ENCODE results near the gene DNER. TPM values are rescaled to one million over a fixed set of nuclear protein-coding genes. Genes with fewer than 3 reads are reported as not detected.

DNER gene
- total and polyA plus RNA-seq, 10 of the 15 experiments (the other 5 are each of a cell fraction or from before 2014, with no cell fraction given), result 0.04 to 0.08 (median 0.07) TPM; not detected in 7

DNA sequence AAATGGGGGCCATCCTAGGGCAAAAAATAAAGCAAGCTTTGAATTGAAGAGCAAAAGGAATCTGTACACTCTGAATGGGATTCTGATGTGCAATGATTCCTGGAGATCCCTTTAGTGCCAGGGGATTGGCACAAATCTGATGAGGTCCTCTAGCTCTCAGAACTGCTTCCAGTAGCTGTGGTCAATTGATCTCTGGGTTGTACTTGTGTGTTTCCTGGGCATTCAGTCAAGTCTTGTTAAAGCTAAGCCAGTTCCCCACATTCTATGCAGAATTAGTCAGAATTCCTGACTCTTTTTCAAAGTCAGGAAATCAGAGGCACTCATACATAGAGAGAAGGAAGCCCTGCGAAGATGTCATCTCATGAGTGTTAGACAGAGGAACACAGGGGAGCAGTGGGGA, 161.3 kb downstream of the DNER start (continued):
- TF ChIP-seq IKZF1 (conservative IDR thresholded peaks at IDR 0.05), result no peak

DNA sequence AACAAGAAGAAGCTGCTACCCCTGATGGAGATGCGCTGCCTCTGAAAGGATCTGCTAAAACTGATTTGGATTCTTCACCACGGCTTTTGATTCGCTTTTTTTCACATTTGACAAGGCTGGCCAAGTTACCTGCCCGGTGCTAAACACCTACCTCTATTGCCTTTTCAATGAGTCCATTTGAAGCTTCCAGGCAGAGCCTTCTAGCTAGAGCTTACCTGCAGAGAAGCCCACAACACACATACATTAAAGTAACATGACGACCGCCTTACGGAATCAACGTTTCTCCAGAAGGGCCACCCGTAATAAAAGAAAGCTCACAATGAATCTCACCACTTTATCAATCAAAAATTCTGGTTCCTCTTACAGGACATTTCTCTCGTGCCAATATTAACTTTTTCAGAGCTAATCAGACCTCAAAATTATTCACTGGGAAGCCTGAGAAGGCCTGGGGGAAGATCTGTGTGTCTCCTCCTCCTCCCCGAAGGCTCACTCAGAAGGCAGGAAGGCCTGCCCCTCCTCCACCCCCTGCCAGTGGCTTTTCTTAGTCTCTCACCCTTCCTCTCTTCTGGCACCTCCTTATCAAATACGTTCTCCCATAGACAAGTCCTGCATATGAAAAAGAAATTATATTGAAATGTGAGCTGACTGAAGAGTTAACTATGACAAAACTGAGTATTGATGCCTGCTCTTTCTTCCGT, 171.0 kb downstream of the DNER start:
- intact Hi-C loops (cut with micrococcal nuclease; ENCODE audit: unreplicated experiment) (no loop called here), in situ Hi-C loops (cut with MboI) (no loop called here)
- RAD21 ChIA-PET (ENCODE audit: unreplicated experiment), result no interaction called here
- no peak overlapping the region for H3K4me3 ChIP-seq
- FAIRE-seq (no peak), DNase-seq (ENCODE audit: low read depth, low spot score) (no peak), ATAC-seq (no peak)
- no peak overlapping the region for H3K27ac ChIP-seq (ENCODE audit: control insufficient read depth, insufficient read depth)
- 53% methylated on average over 13 of the region's 13 CpGs for WGBS (ENCODE audit: insufficient coverage, insufficient replicate concordance, low lambda C conversion rate, missing lambda C conversion rate)
- H3K36me3 ChIP-seq (ENCODE audit: control insufficient read depth in 2 of 2, insufficient read depth in 2 of 2, low read length in 1 of 2), result no peaks in the 10 kb centered on the region
- no peaks in the 10 kb centered on the region for H3K4me1 ChIP-seq (ENCODE audit: control insufficient read depth, insufficient read depth, low read length)
- SMC1A ChIA-PET (ENCODE audit: uncharacterized antibody, unreplicated experiment), result no interaction called here
- POLR2A ChIA-PET, result no interaction called here
- H3K27me3 ChIP-seq (replicated peaks in 1 of 2; ENCODE audit: control insufficient read depth in 2 of 2, insufficient read depth in 2 of 2, low read length in 1 of 2), result no peaks in the 10 kb centered on the region; a peak in 1 of 4 replicates
- H2AFZ ChIP-seq (ENCODE audit: control insufficient read depth, low read depth, low read length), result no peak overlapping the region
- no peak overlapping the region for H3K9ac ChIP-seq (ENCODE audit: control insufficient read depth, insufficient read depth, low read length)
- CTCF ChIA-PET, result no interaction called here
- no peaks in the 10 kb centered on the region for H3K9me3 ChIP-seq (replicated peaks; ENCODE audit: control insufficient read depth, insufficient read depth, low read length)
- no peaks in the 10 kb centered on the region for H4K20me1 ChIP-seq (ENCODE audit: control insufficient read depth, insufficient read depth)
- no peak overlapping the region for H3K4me2 ChIP-seq (ENCODE audit: control insufficient read depth, insufficient read depth)
- no peaks in the 10 kb centered on the region for H3K79me2 ChIP-seq (ENCODE audit: control insufficient read depth, insufficient read depth, low read length)
- no TSS peak for BruUV-seq (replicated peaks)
- TF ChIP-seq ESRRA (IDR thresholded peaks at IDR 0.05; ENCODE audit: low read length) (no peak), NFYA (IDR thresholded peaks at IDR 0.05; ENCODE audit: borderline replicate concordance, low read depth, low read length) (no peak), SUPT20H (IDR thresholded peaks at IDR 0.05; ENCODE audit: borderline replicate concordance, control insufficient read depth, low read depth, low read length) (no peak), NR2C1 (IDR thresholded peaks at IDR 0.05) (no peak), ASH2L (IDR thresholded peaks at IDR 0.05; ENCODE audit: borderline replicate concordance, low read depth) (no peak), RFX5 (IDR thresholded peaks at IDR 0.05; ENCODE audit: low read depth, low read length) (no peak), CBFB (IDR thresholded peaks at IDR 0.05; ENCODE audit: low read depth) (no peak), SRF (IDR thresholded peaks at IDR 0.05; ENCODE audit: low read depth in 2 of 2, low read length in 2 of 2) (no peak)
- TF ChIP-seq, protein P1, sequence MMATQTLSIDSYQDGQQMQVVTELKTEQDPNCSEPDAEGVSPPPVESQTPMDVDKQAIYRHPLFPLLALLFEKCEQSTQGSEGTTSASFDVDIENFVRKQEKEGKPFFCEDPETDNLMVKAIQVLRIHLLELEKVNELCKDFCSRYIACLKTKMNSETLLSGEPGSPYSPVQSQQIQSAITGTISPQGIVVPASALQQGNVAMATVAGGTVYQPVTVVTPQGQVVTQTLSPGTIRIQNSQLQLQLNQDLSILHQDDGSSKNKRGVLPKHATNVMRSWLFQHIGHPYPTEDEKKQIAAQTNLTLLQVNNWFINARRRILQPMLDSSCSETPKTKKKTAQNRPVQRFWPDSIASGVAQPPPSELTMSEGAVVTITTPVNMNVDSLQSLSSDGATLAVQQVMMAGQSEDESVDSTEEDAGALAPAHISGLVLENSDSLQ (IDR thresholded peaks at IDR 0.05), result no peak
- TF ChIP-seq, protein P2, sequence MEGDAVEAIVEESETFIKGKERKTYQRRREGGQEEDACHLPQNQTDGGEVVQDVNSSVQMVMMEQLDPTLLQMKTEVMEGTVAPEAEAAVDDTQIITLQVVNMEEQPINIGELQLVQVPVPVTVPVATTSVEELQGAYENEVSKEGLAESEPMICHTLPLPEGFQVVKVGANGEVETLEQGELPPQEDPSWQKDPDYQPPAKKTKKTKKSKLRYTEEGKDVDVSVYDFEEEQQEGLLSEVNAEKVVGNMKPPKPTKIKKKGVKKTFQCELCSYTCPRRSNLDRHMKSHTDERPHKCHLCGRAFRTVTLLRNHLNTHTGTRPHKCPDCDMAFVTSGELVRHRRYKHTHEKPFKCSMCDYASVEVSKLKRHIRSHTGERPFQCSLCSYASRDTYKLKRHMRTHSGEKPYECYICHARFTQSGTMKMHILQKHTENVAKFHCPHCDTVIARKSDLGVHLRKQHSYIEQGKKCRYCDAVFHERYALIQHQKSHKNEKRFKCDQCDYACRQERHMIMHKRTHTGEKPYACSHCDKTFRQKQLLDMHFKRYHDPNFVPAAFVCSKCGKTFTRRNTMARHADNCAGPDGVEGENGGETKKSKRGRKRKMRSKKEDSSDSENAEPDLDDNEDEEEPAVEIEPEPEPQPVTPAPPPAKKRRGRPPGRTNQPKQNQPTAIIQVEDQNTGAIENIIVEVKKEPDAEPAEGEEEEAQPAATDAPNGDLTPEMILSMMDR (IDR thresholded peaks at IDR 0.05 in 2 of 3, conservative IDR thresholded peaks at IDR 0.05 in 1 of 3; ENCODE audit: control insufficient read depth in 2 of 3, extremely low read depth in 1 of 3, insufficient read depth in 1 of 3, low read depth in 3 of 3, low read length in 3 of 3), result no peak
- TF ChIP-seq, protein P3, sequence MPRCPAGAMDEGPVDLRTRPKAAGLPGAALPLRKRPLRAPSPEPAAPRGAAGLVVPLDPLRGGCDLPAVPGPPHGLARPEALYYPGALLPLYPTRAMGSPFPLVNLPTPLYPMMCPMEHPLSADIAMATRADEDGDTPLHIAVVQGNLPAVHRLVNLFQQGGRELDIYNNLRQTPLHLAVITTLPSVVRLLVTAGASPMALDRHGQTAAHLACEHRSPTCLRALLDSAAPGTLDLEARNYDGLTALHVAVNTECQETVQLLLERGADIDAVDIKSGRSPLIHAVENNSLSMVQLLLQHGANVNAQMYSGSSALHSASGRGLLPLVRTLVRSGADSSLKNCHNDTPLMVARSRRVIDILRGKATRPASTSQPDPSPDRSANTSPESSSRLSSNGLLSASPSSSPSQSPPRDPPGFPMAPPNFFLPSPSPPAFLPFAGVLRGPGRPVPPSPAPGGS (IDR thresholded peaks at IDR 0.05; ENCODE audit: borderline replicate concordance, insufficient read depth, low read depth, low read length, poor library complexity, severe bottlenecking), result no peak
- TF ChIP-seq, protein P4, sequence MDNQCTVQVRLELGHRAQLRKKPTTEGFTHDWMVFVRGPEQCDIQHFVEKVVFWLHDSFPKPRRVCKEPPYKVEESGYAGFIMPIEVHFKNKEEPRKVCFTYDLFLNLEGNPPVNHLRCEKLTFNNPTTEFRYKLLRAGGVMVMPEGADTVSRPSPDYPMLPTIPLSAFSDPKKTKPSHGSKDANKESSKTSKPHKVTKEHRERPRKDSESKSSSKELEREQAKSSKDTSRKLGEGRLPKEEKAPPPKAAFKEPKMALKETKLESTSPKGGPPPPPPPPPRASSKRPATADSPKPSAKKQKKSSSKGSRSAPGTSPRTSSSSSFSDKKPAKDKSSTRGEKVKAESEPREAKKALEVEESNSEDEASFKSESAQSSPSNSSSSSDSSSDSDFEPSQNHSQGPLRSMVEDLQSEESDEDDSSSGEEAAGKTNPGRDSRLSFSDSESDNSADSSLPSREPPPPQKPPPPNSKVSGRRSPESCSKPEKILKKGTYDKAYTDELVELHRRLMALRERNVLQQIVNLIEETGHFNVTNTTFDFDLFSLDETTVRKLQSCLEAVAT (IDR thresholded peaks at IDR 0.05), result no peak
